G401 (cell line): ENCODE data around the gene SHH. TPM values are rescaled to one million over a fixed set of nuclear protein-coding genes. Genes with fewer than 3 reads are reported as not detected.
"Not testable (repeated sequence)": the region's sequence is repeated elsewhere in the genome, so short reads cannot be mapped to it uniquely, and the experiment has no call there.

Experiments
- DNase-seq: peaks from one replicate; pipeline ENCODE4 v3.0.0-alpha.2; 2015; ENCODE audit warnings: low spot score
- in situ Hi-C: cut with HindIII; loops from 2 replicates; pipeline ENCODE4 v1.10.0; 2016; ENCODE audit warnings: low sequenced_read_pairs, mixed read lengths
- total RNA-seq: library from RNA; depleted of rRNA; stranded (reverse); fragments of >200 nt; shearing (Covaris generic); gene quantifications from 2 replicates; pipeline ENCODE4 v1.2.3, GENCODE V29; 2014

SHH gene
- total RNA-seq, 1 experiment from 2014 or later = not detected

DNA sequence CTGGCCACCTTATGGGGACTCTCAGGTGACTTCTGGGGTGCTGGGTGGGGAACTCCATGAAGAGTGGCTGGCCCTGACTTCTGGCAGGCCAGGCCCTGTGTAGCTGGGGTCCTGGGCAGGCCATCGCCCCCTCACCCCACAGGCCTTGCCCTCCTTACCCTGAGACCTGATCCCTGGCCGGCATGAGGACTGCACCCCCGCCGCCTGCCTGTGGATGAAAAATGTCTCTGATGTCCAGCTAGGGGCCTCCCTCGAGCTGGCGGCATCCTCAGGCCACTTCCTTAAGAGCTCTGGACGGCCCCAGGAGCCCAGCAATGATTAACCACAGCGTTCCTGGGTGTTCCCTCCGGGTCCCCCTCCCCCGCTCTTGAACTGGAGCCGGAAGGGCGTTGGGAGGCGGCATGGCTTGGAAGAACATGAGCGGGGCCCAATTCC is 31.8 kb upstream of the SHH start:
- DNase-seq = no peak
- in situ Hi-C loops = no loop called here

DNA sequence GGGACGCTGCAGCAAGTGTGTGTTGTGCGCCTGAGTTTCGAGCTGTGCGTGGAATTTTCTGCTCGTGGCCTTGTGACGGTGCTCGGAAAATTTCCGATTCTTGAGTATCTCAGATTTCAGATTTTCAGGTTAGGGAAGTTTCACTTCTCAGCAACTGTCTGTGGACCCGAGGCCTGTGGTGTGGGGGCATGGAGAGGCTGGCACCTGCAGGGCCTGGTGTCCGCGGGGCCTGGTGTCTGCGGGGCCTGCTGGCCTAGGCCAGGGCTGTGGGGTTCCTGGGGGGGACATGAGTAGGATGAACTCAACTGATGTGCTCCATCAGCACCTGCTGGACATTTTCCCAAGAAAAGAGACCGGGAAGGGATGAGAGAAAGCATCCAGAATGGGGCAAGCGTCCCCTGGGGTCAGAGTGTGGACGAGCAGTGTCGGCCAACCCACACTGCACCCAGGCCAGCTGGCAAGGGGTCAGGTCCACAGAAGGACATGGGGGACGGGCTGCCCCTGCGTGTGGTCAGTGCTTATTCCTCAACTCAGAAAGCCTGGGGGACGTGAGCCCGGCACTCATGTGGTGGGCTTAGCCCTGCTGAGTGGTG is 31.3 kb upstream of the SHH start:
- in situ Hi-C loops = no loop called here
- no peak for DNase-seq

- in situ Hi-C loops = no loop called here
- no peak for DNase-seq
Measured at GRCh38 chr7:155842496-155843265, 30.4 kb upstream of the SHH start.

DNA sequence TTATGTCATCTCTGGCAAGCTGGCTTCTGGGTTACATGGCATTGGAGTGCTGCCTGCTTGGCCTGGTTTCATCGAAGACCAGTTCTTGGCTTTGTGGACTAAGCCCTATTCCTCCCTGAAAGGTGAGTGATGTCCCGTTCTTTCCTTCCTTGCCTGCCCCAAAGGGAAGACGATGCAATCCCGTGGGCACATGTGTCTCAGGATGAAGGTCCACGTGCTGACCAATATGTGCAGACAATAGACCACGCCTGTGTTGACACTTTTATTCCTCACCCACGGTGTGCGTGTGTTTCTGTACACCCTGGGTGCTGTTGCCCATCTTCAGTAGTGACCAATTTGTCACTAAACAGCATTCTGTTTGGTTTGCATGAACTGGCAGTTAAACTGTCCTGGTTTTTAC is 28.6 kb upstream of the SHH start:
- in situ Hi-C loops = no loop called here
- no peak for DNase-seq

DNA sequence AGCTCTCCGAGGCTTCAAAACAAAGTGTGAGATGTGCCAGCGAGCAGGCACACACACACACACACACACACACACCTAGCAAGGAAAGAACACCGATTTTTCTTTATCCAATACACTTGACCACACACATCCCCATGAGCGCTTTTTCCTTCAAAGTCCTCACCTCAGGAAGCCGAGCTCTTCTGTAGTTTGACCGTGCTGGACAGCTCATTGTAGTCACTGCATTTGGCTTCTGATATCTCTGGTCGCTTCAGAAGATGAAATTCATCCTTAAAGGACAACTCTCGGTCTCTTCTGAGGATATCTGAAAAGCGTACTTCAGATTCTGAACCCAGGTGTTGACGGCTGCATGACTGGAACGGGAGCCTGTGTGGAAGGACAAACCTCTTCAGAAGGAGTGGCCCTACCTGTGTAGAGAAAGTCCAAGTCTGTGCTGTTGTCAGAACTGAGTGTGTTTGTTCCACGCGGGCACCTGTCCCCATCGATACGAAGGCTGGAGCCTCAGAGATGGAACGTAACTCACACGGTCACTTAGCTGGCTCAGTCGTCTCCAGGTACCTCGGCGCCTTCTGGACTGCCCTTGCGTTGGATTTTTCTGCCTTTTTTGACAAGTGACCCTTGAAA is 28.1 kb upstream of the SHH start:
- in situ Hi-C loops = no loop called here
- DNase-seq = no peak

DNA sequence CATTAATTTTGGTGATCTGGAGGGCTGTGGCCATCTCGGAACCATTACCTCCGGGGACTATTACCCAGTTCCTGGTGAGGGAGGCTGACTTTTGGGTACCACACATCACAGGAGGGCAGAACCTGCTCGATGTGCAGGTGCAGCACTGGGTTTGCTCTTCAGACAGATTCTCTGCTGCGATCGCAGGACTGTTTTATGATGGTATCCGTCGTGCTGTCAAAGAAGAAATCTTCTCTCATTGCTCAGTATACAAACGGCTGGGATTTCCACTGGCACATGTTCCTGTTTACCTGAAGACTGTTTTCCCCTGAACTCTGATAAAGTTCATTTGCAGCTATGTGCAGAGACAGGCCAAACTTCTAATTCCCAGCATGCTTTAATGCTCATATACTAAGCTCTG is 27.2 kb upstream of the SHH start:
- in situ Hi-C loops = no loop called here
- DNase-seq = no peak

GRCh38 chr7:155838312-155838711 is 26.0 kb upstream of the SHH start:
- in situ Hi-C loops, DNase-seq: not testable (repeated sequence)

GRCh38 chr7:155837126-155837479 is 24.8 kb upstream of the SHH start:
- no peak for DNase-seq
- in situ Hi-C loops = no loop called here

- in situ Hi-C loops = no loop called here
- DNase-seq = no peak
Measured at GRCh38 chr7:155836216-155837125, 24.2 kb upstream of the SHH start.

GRCh38 chr7:155835446-155836215 is 23.4 kb upstream of the SHH start:
- DNase-seq = no peak
- in situ Hi-C loops = no loop called here

DNA sequence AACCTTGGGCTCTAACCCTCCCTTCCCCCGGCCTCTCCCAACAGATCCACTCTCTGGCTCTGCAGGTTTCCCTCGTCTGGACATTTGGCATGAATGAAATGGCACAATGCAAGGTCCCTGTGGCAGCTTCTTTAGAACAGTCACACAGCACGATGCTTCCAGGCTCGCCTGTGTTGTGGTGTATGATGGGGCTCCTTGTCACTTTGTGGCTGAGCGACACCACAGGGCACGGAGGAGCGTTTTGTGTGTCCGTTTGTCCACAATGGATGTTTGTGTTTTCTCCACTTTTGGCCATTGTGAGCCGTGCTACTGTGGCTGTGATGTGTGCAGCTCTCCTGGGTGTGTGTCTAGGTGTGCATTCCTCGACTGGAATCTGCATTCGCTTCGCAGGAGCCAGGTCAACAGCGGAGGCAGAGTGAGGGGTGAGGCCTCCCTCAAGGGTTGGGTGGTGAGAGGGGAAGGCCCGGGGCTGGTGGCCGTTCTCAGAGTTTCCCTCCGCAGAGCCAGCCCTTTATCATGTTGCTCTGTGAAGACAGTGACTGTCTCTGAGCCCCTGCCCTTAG is 22.3 kb upstream of the SHH start:
- no peak for DNase-seq
- in situ Hi-C loops = no loop called here

- no peak for DNase-seq
- in situ Hi-C loops = no loop called here
Measured at GRCh38 chr7:155833651-155834050, 21.4 kb upstream of the SHH start.

- DNase-seq = no peak
- in situ Hi-C loops = no loop called here
Measured at GRCh38 chr7:155832581-155832981, 20.3 kb upstream of the SHH start.

GRCh38 chr7:155831807-155832524 is 19.7 kb upstream of the SHH start:
- in situ Hi-C loops = no loop called here
- DNase-seq = no peak

GRCh38 chr7:155830961-155831806 is 18.9 kb upstream of the SHH start:
- DNase-seq = no peak
- in situ Hi-C loops = no loop called here

GRCh38 chr7:155829796-155830470 is 17.7 kb upstream of the SHH start:
- in situ Hi-C loops = no loop called here
- no peak for DNase-seq

DNA sequence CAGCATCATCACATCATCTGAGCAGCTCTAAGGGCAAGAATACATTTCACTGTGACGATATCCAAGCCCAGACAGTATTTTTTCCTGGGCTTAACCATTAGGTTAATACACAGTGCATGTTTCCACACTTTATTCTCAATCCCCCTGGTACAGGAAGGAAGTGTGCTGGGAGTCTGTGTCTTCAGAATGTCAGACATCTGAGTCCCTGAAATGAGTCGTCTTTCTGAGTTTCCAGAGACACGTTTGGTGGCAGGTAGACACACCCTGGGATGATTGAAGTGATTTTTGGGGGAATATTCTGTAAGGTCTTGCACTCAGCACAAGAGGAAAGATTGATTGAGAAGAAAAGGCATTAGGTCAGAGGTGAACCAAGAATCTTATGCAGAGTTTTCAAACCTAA is 13.1 kb upstream of the SHH start:
- in situ Hi-C loops = no loop called here
- no peak for DNase-seq
